T-helper 2 cell treated with Interferon-gamma antibody and Interleukin-4, amounts not matched to agents 100 ng/mL and 5 ng/mL, for 36 hours (primary cell): Measurements from ENCODE around the gene APOA5. TPM values are rescaled to one million over a fixed set of nuclear protein-coding genes. Genes with fewer than 3 reads are reported as not detected.

ENCODE experiments used
- intact Hi-C: fragments of 100-400 bp; cut with micrococcal nuclease; formaldehyde crosslinking; loops from one replicate; pipeline ENCODE4 v1.15.1; 2023
- total RNA-seq: library from RNA; stranded (reverse); gene quantifications from 2 replicates; pipeline ENCODE4 v1.2.3, GENCODE V29; 2022

APOA5 gene
- total RNA-seq = not detected in 2 replicates

DNA sequence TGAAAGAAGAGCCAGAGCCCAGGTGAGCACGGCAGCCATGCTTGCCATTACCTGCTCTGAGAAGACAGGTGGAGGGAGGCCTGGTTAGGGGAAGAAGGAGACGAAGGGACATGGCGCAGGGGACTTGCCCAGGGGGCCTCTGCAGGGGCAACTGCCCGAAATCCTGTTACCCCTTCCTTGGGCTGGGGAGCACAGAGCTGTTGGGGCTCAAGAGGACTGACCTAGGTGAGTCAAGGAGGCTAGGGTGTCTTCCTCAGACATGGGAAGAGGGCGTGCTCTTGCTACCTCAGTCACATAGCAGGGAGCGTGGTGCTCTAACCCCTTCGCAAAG, at the start of gene APOA5:
TSS of gene APOA5 (minus strand) at position 67 of the 331 bp plus-strand sequence. CDS start at position 48, 19 bp downstream.
- intact Hi-C loops = loop anchor here (1.0 to 2.0 kb wide), 3 partner anchors 45 to 315 kb away; no protein-coding TSS in a partner anchor

DNA sequence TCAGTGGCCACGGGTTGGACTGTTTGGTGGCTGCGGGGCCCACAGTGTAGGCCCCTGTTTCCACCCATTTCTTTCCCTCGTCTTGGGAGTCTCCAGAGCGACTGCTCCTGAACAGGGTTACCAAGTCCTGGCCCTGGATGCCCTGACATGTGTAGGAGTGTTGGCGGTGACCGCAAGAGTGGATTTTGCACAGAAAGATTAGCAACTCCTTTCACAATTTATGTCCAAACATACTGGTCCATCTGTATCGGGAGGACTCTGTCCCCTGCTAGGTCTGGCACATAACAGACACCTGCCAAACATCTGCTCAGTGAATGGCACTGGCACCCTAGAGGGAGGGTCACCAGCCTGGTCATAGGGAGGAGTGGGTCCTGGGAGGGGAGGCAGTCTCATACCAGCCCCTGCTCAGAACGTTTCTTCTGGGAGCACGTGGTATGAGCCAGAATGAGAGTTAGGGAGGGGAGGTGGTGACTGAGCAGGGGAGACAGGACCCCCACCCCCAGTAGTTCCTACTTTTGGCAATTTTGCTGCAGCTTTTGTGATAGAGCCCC, 49.1 kb upstream of the APOA5 start:
- intact Hi-C loops = no loop called here

DNA sequence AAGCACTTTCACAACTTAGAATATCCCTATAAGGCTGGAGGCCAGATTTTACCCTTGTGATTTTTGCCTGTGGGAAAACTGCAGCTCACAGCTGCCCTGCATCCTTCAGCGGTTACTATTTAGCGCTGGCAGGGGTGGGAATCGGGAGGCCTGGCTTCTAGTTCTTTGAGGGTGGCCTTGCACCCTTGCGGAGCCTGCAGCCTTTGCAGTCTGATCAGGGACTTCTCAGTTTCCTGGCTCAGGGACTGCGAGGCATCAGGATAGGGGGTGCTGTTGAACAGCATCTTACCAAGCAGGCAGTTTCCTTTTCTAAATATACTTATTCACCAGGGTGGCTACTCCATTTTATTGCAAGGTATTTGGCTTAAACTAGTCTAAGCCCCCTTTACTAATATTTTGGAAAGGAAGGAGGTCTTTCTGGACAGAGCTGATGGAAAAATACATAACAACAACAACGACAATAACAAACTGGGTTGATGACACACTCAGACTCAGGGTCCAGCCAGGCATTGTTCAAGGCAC, 48.6 kb upstream of the APOA5 start:
- intact Hi-C loops = no loop called here

- intact Hi-C loops = loop anchor here (5.0 kb wide), 1 partner anchor 259 kb away; the partner anchor contains the start of gene SIK3
Observed at GRCh38 chr11:116838321-116839084, 46.8 kb upstream of the APOA5 start.

- intact Hi-C loops = loop anchor here (2.0 to 5.0 kb wide), 2 partner anchors 15 to 260 kb away; partner anchors contain the start of gene SIK3
Observed at GRCh38 chr11:116837231-116838091, 45.8 kb upstream of the APOA5 start, which contains the start of gene APOA1. Gene APOA1, minus strand, starts transcription at chr11:116837622. Its CDS starts 235 bp downstream, at chr11:116837387.

DNA sequence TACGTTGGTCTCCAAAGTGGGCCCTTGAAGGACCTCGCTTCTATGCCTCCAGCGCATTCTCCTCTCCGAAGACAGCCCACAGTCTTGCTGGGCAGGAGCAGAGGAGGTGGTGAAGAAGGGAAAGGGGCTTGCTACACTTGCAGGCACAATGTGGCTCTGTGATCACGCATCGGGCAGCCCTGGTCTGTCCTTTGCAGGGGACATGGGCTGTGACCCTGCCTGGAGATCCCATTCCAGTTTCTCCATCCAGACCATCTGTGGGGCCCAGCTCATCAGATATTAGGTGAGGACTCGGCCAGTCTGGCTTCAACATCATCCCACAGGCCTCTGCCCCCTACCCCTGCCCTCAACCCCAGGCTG, 44.9 kb upstream of the APOA5 start:
- intact Hi-C loops = loop anchor here (1.0 to 5.0 kb wide), 3 partner anchors 16 to 261 kb away; partner anchors contain the start of genes APOA5 and SIK3

DNA sequence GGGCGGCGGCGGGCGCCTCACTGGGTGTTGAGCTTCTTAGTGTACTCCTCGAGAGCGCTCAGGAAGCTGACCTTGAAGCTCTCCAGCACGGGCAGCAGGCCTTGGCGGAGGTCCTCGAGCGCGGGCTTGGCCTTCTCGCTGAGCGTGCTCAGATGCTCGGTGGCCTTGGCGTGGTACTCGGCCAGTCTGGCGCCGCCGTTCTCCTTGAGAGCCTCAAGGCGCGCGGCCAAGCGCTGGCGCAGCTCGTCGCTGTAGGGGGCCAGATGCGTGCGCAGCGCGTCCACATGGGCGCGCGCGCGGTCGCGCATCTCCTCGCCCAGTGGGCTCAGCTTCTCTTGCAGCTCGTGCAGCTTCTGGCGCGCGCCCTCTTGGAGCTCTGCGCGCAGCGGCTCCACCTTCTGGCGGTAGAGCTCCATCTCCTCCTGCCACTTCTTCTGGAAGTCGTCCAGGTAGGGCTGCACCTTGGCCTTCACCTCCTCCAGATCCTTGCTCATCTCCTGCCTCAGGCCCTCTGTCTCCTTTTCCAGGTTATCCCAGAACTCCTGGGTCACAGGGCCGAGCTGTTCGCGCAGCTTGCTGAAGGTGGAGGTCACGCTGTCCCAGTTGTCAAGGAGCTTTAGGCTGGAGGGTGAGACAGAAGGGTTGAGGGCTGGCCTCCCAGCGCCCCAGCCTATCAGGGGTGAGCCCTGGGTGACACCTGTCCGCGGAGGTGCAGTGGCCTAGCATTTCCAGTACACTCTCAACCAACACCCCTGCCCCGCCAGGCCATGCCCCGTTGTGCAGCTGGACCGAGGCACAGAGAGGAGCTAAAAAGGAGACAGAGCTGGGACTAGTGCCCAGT, 44.3 kb upstream of the APOA5 start:
- intact Hi-C loops = loop anchor here (1.0 to 5.0 kb wide), 3 partner anchors 17 to 261 kb away; partner anchors contain the start of genes APOA5 and SIK3

- intact Hi-C loops = loop anchor here (5.0 kb wide), 1 partner anchor 262 kb away; the partner anchor contains the start of gene SIK3
Observed at GRCh38 chr11:116835042-116835772, 43.5 kb upstream of the APOA5 start.

DNA sequence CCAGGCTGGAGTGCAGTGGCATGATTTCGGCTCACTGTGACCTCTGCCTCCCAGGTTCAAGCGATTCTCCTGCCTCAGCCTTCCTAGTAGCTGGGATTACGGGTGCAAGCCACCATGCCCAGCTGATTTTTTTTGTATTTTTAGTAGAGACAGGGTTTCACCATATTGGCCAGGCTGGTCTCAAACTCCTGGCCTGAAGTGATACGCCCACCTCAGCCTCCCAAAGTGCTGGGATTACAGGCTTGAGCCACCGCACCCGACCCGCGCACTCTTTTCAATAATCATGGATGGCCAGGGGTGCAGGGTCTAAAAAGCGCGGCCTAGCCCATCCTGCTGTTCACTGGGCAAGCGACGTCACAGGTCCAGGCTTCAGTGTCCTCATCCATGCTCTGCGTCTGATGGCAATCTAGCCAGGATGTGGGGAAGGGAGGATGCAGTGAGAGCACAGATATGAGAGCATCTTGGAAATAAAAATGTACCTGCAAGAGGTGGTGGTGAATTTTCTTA, 42.9 kb upstream of the APOA5 start:
- intact Hi-C loops = loop anchor here (5.0 kb wide), 1 partner anchor 263 kb away; the partner anchor contains the start of gene SIK3

DNA sequence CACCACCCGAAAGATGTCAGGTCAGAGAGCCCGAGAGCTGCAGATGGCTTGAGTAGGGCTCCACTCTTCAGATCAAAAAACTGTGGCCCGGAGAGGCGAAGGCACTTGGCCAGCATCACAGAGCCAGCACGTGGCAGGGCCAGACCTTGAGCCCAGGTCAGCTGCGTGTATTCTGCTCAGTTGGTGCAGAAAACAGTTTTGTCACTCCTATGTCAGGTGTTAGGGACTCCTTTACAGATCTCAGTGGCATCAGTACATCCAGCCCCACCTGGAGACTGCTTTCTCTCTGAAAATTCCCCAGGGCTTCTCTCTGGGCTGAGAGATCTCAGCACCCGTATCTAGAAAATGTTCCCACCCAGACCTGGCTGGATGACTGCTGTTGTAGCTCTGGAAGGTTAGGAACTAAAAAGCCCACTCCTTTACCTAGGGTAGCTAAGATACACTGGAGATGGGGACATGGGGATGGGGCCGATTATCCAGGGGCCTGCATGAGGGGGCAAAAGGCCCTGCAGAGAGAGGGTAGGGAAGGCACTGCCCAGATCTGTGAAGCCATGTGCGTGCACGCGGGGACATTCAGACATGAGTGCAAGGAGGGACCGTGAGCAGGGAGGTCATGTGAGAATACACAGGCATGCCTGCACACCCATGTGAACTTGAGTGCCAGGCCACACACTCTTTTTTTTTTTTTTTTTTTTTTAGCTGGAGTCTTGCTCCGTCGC, 42.3 kb upstream of the APOA5 start:
- intact Hi-C loops = no loop called here

DNA sequence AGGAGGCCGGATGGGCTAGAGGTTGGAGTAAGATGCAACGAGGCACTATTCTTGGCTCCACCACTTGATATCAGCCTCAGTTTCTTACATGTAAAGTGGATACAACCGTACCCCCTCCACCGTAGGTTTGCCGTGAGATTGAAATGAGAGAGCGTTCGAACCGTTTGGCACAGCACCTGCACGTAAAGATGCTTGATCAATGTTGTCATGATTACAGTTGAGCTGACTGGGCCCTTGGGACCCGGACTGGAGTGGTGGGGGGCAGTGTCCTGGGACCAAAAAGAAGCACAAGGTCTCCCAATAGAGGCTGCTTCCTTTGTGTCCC, 41.8 kb upstream of the APOA5 start:
- intact Hi-C loops = no loop called here

DNA sequence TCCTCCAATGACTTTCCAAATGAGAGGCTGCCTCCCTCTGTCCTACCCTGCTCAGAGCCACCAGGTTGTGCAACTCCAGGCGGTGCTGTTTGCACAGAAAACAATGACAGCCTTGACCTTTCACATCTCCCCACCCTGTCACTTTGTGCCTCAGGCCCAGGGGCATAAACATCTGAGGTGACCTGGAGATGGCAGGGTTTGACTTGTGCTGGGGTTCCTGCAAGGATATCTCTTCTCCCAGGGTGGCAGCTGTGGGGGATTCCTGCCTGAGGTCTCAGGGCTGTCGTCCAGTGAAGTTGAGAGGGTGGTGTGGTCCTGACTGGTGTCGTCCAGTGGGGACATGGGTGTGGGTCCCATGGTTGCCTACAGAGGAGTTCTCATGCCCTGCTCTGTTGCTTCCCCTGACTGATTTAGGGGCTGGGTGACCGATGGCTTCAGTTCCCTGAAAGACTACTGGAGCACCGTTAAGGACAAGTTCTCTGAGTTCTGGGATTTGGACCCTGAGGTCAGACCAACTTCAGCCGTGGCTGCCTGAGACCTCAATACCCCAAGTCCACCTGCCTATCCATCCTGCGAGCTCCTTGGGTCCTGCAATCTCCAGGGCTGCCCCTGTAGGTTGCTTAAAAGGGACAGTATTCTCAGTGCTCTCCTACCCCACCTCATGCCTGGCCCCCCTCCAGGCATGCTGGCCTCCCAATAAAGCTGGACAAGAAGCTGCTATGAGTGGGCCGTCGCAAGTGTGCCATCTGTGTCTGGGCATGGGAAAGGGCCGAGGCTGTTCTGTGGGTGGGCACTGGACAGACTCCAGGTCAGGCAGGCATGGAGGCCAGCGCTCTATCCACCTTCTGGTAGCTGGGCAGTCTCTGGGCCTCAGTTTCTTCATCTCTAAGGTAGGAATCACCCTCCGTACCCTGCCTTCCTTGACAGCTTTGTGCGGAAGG, 40.9 kb upstream of the APOA5 start:
- intact Hi-C loops = no loop called here

GRCh38 chr11:116831790-116832349, 40.2 kb upstream of the APOA5 start:
- intact Hi-C loops = no loop called here

GRCh38 chr11:116830184-116830912, 38.7 kb upstream of the APOA5 start:
- intact Hi-C loops = no loop called here

- intact Hi-C loops = no loop called here
Observed at GRCh38 chr11:116829525-116830183, 38.0 kb upstream of the APOA5 start, which contains the start of gene APOC3. Gene APOC3, plus strand, starts transcription at chr11:116829907. Its CDS starts 676 bp downstream, at chr11:116830583.
